ENCODE data around the gene NF2.

Gene NF2

DNA sequence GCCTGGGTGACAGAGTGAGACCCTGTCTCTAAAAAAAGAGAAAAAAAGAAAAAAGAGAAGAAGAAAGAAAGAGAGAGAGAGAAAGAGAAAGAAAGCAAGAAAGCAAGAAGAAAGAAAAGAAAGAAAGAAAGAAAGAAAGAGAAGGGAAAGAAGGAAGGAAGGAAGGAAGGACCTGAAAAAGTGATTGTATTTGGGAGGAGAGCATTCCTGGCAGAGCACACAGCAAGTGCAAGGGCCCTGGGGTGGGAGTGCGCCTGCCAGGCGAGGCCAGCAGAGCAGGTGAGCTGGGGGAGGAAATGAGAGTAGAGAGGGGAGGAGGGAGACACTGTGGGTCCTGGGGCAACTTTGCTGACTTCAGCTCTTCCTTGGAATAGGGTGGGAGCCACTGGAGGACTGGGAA, 108.7 kb downstream of the NF2 start:
- no peaks in the 10 kb centered on the region for H3K9me3 ChIP-seq (ENCODE audit: control insufficient read depth, low read length)
- no peaks in the 10 kb centered on the region for H3K36me3 ChIP-seq (ENCODE audit: control insufficient read depth, insufficient read depth, low read length)
- 90% methylated on average over 2 of the region's 2 CpGs; no CpG with 5 or more reads in 1 of the 2 experiments for WGBS, 2 experiments (ENCODE audit: insufficient coverage in 2 of 2)
- H3K4me3 ChIP-seq (ENCODE audit: extremely low read depth, insufficient read depth, low read length, poor library complexity, severe bottlenecking) = no peak overlapping the region
- H3K27ac ChIP-seq (ENCODE audit: low read depth, low read length, severe bottlenecking) = no peak overlapping the region
- no peaks in the 10 kb centered on the region for H3K4me1 ChIP-seq (ENCODE audit: control insufficient read depth, insufficient read depth, low read length, poor library complexity, severe bottlenecking)

DNA sequence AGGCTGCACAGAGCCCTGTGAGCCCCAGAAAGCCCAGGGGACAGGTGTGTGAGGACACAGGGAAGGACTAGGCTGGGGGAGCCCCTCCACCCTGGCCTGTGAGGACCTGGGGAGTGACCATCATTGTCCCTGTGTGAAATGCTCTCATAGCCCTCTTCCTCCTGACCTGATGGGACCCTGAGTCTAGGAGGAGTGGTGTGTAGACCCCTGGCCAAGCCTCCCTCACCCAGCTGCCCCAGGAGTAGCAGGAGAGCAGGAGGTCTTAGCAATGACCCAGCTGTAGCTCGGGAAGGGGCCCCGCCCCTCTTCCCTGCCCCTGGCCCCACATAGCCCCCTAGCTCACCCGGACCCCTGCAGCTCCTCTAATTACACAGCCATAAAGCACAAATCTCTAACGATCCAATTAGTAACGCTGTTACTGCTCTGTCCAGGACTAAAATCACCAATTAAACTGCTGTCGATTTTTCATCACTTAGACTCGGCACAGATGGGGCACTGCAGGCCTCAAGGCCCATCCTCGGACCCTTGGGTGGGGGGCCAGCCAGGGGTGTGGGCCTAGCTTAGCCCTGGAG, 109.8 kb downstream of the NF2 start:
- Histone ChIP-seq H3K27ac (ENCODE audit: low read depth, low read length, severe bottlenecking) (no peak overlapping the region), H3K4me1 (ENCODE audit: control insufficient read depth, insufficient read depth, low read length, poor library complexity, severe bottlenecking) (no peaks in the 10 kb centered on the region)
- 80 to 85% methylated on average over 5 to 8 of the region's 8 CpGs for WGBS, 2 experiments (ENCODE audit: insufficient coverage in 2 of 2)

DNA sequence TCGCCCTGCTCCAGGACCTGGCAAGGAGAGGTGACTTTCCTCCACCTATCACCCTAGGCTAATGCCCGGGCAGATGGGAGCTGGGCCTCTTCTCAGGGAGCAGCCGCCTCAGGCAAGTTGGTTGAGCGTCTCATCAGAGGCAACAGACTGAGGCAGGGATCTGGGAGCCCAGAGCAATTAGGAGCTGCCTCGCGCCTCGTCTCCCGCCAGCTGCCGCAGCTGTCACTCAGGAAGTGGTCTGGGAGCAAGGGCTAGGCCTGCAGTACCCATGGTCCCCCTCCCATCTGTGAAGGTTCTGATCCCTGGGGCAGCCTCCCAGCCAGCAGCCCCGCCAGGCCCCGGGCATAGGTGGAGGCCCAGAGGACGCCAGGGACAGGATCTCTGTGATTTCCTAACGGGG, 111.8 kb downstream of the NF2 start:
- Histone ChIP-seq H3K27ac (ENCODE audit: low read depth, low read length, severe bottlenecking) (no peak overlapping the region), H3K9me3 (ENCODE audit: control insufficient read depth, low read length) (no peaks in the 10 kb centered on the region), H3K36me3 (ENCODE audit: control insufficient read depth, insufficient read depth, low read length) (no peaks in the 10 kb centered on the region), H3K4me3 (ENCODE audit: extremely low read depth, insufficient read depth, low read length, poor library complexity, severe bottlenecking) (no peak overlapping the region), H3K4me1 (ENCODE audit: control insufficient read depth, insufficient read depth, low read length, poor library complexity, severe bottlenecking) (no peaks in the 10 kb centered on the region)
- 63 to 65% methylated on average over 9 to 13 of the region's 13 CpGs for WGBS, 2 experiments (ENCODE audit: insufficient coverage in 2 of 2)

More for the DNA sequence above, 109.8 kb downstream of the NF2 start:
- Histone ChIP-seq H3K9me3 (ENCODE audit: control insufficient read depth, low read length) (no peaks in the 10 kb centered on the region), H3K36me3 (ENCODE audit: control insufficient read depth, insufficient read depth, low read length) (no peaks in the 10 kb centered on the region), H3K4me3 (ENCODE audit: extremely low read depth, insufficient read depth, low read length, poor library complexity, severe bottlenecking) (no peak overlapping the region)

DNA sequence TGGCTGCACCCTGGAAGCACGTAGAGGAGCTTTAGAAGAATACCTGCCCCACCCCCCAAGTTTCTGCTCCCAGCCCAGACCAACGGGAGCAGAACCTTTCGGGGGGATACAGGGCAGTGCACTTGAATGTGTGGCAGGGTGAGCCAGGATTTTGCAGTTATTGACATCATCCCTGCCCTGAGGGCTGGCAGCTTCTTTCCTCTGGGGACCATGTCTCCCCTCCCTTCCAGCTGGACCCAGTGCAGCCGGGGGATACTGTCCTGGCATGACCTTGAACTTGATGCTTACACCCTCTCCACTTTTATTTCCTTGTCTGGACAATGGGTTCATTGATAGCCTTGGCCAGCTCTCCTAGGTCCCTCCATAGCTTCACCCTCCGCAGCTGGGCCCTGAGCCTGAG, 112.3 kb downstream of the NF2 start:
- no peaks in the 10 kb centered on the region for H3K9me3 ChIP-seq (ENCODE audit: control insufficient read depth, low read length)
- H3K4me1 ChIP-seq (ENCODE audit: control insufficient read depth, insufficient read depth, low read length, poor library complexity, severe bottlenecking) = no peaks in the 10 kb centered on the region
- no peak overlapping the region for H3K4me3 ChIP-seq (ENCODE audit: extremely low read depth, insufficient read depth, low read length, poor library complexity, severe bottlenecking)
- 75 to 80% methylated on average over 1 of the region's 5 CpGs for WGBS, 2 experiments (ENCODE audit: insufficient coverage in 2 of 2)
- no peak overlapping the region for H3K27ac ChIP-seq (ENCODE audit: low read depth, low read length, severe bottlenecking)
- no peaks in the 10 kb centered on the region for H3K36me3 ChIP-seq (ENCODE audit: control insufficient read depth, insufficient read depth, low read length)

DNA sequence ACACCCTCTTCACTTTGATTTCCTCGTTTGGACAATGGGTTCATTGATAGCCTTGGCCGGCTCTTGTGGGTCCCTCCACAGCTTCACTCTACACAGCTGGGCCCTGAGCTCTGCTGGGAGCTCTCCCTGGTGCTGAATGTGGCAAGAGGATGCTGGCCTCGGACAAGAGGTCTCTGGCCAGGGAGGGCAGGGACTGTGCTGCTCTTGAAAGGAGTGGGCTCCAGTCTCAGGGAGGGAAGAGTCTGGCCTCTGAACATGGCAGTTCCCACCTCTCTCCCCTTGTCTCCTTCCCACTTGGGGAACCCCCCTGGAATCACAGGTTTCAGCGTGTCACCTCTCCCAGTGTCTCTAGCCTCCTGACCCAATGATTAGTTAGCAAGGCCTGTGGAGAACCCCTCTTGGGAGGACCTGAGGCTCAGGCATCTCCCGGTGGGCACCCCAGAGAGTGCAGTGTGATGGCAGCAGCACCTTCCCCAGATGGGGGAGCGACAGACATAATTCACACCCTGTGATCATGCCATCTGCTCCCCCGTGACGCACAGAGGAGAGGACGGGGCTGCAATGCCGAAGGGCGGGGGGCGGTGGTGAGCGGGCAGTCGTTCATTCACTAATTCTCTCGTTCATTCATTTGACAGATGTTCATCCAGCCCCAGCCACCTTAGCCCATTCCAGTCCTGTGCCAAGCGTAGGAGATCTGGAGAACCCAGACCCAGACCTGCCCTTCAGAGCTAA, 113.5 kb downstream of the NF2 start:
- no peaks in the 10 kb centered on the region for H3K9me3 ChIP-seq (ENCODE audit: control insufficient read depth, low read length)
- H3K27ac ChIP-seq (ENCODE audit: low read depth, low read length, severe bottlenecking) = no peak overlapping the region
- no peak overlapping the region for H3K4me3 ChIP-seq (ENCODE audit: extremely low read depth, insufficient read depth, low read length, poor library complexity, severe bottlenecking)
- WGBS, 2 experiments (ENCODE audit: insufficient coverage in 2 of 2) = 73 to 76% methylated on average over 15 of the region's 16 CpGs
- H3K36me3 ChIP-seq (ENCODE audit: control insufficient read depth, insufficient read depth, low read length) = no peaks in the 10 kb centered on the region
- H3K4me1 ChIP-seq (ENCODE audit: control insufficient read depth, insufficient read depth, low read length, poor library complexity, severe bottlenecking) = no peaks in the 10 kb centered on the region

DNA sequence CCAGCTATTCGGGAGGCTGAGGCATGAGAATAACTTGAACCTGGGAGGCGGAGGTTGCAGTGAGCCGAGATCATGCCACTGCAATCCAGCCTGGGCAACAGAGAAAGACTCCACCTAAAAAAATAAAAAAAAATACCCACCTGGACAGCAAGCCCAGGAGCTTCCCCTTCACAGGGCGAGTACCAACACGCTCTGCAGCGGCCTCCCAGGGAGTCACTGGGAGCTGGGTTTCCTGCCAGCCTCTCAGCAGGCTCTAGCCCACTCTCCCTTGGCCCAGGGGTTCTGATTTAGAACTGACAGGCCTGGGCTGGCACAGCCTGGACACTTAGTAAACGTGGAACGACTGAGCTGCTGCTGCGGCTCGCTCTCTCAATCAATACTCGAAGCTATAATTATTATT, 114.4 kb downstream of the NF2 start:
- H3K36me3 ChIP-seq (ENCODE audit: control insufficient read depth, insufficient read depth, low read length) = no peaks in the 10 kb centered on the region
- H3K4me3 ChIP-seq (ENCODE audit: extremely low read depth, insufficient read depth, low read length, poor library complexity, severe bottlenecking) = no peak overlapping the region
- no peaks in the 10 kb centered on the region for H3K4me1 ChIP-seq (ENCODE audit: control insufficient read depth, insufficient read depth, low read length, poor library complexity, severe bottlenecking)
- H3K27ac ChIP-seq (ENCODE audit: low read depth, low read length, severe bottlenecking) = no peak overlapping the region
- no peaks in the 10 kb centered on the region for H3K9me3 ChIP-seq (ENCODE audit: control insufficient read depth, low read length)
- WGBS, 2 experiments (ENCODE audit: insufficient coverage in 2 of 2) = 72% methylated on average over 3 of the region's 11 CpGs; no CpG with 5 or more reads in 1 of the 2 experiments

DNA sequence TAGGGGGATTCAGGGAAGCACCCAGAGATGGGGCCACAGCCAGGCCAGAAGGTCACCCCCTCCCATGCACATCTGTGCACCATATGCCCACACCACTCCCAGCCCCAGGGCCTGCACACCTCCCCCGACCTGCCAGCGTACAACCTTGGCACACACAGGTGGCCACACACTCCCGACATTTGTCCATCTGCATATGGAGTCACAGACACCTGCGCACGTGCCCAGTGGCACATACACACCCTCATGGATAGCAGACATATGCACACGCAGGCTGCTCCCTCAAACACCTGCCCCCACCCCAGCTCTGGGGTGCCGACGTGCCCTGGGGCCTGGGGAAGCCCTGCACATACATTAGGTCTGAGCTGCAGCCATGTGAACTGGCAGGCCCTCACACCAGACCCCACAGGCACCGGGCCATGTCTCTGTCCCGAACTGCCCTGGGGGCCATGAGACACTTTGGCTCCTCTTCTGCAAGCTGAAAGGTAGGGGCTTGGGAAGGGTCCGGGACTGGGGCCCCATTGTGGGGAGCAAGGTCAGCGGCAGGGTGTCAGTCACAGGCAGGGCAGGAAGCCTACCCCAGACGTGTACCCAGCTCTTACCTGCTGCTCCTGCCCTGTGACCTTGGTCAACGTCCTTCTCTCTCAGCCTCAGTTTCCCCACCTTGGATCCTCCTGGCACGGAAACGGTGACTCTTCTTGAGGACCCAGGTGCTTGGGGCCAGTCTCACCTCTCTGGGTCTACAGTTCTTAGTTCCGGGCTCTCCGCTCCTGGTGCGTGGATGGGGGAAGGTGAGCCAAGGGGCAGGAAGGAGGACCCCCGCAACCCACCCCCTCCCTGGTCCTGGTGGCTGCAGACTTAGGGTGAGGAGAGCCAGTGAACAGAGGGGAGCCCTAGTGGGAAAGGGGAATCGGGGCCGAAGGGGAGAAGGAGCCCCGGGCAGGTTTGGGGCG, 115.8 kb downstream of the NF2 start:
- no peak overlapping the region for H3K27ac ChIP-seq (ENCODE audit: low read depth, low read length, severe bottlenecking)
- H3K4me3 ChIP-seq (ENCODE audit: extremely low read depth, insufficient read depth, low read length, poor library complexity, severe bottlenecking) = no peak overlapping the region
- no peaks in the 10 kb centered on the region for H3K36me3 ChIP-seq (ENCODE audit: control insufficient read depth, insufficient read depth, low read length)
- 72 to 85% methylated on average over 14 to 15 of the region's 24 CpGs for WGBS, 2 experiments (ENCODE audit: insufficient coverage in 2 of 2)
- H3K9me3 ChIP-seq (ENCODE audit: control insufficient read depth, low read length) = no peaks in the 10 kb centered on the region
- no peaks in the 10 kb centered on the region for H3K4me1 ChIP-seq (ENCODE audit: control insufficient read depth, insufficient read depth, low read length, poor library complexity, severe bottlenecking)

DNA sequence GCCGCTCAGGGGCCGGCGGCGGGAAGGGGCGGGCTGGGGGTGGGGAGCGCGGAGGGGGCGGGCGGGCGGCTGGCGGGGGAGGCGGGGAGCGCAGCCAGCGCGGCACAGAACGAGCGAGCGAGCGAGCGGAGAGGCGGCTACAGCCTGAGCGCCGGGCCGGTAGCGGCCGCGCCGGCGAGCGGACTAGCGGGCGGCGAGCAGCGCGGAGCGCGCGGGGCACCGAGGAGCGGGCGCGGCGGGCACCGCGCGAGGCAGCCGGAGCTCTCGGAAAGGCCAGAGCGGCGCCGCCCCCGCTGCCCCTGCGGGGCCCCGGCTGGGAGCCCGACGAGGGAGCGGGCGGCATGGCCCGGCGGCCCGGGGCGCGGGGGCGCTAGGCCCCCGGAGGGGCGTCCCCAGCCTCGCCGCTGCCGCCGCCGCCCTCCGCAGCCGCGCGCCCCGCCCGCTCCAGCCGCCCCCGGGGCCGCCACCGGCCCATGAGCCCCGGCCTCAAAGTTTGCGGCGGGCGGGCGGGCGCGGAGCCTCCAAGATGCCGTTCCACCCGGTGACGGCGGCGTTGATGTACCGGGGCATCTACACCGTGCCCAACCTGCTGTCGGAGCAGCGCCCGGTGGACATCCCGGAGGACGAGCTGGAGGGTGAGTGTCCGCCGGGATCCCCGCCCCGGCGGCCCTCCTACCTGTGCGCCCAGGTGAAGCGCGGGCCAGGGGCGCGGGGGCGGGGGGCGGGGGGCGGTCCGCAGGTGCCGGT, 116.6 kb downstream of the NF2 start, which contains the start of gene CABP7:
Gene CABP7 (plus strand): TSS at position 105 of the 747 bp plus-strand sequence. CDS start 422 bp downstream, at position 527.
- Histone ChIP-seq H3K9me3 (ENCODE audit: control insufficient read depth, low read length) (no peaks in the 10 kb centered on the region), H3K4me3 (ENCODE audit: extremely low read depth, insufficient read depth, low read length, poor library complexity, severe bottlenecking) (no peak within 1 kb of the TSS), H3K27ac (ENCODE audit: low read depth, low read length, severe bottlenecking) (no peak within 1 kb of the TSS), H3K36me3 (ENCODE audit: control insufficient read depth, insufficient read depth, low read length) (no peaks in the 10 kb centered on the region), H3K4me1 (ENCODE audit: control insufficient read depth, insufficient read depth, low read length, poor library complexity, severe bottlenecking) (no peaks in the 10 kb centered on the region)
- 1% methylated on average over 66 to 72 of the region's 115 CpGs for WGBS, 2 experiments (ENCODE audit: insufficient coverage in 2 of 2)

DNA sequence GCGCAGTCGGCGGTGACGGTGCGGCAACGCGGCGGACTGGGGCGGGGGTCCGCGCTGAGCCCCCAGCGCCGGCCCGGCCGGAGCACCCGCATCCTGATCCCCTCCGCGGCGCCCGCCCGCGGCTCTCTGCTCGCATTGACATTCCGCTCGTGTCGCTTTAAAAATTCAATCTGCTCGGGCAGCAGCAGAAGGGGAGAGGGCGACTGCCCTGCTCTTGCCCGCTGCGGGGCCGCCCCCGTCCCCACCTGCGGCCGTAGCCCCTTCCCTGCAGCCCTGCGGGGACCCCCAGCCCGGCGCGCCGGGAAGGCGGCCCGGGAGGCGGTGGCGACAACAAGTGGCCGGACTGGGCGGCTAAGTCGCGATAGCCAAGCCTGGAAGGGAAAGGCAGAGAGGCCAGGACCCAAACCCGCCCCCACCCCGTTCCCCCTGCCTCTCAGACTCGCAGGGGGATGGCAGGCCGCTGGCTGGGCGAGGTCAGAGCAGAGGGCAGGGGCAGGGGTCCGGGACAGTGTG, 117.4 kb downstream of the NF2 start:
- no peaks in the 10 kb centered on the region for H3K9me3 ChIP-seq (ENCODE audit: control insufficient read depth, low read length)
- no peak overlapping the region for H3K4me3 ChIP-seq (ENCODE audit: extremely low read depth, insufficient read depth, low read length, poor library complexity, severe bottlenecking)
- no peaks in the 10 kb centered on the region for H3K36me3 ChIP-seq (ENCODE audit: control insufficient read depth, insufficient read depth, low read length)
- 3 to 4% methylated on average over 38 to 51 of the region's 53 CpGs for WGBS, 2 experiments (ENCODE audit: insufficient coverage in 2 of 2)
- no peak overlapping the region for H3K27ac ChIP-seq (ENCODE audit: low read depth, low read length, severe bottlenecking)
- H3K4me1 ChIP-seq (ENCODE audit: control insufficient read depth, insufficient read depth, low read length, poor library complexity, severe bottlenecking) = no peaks in the 10 kb centered on the region

DNA sequence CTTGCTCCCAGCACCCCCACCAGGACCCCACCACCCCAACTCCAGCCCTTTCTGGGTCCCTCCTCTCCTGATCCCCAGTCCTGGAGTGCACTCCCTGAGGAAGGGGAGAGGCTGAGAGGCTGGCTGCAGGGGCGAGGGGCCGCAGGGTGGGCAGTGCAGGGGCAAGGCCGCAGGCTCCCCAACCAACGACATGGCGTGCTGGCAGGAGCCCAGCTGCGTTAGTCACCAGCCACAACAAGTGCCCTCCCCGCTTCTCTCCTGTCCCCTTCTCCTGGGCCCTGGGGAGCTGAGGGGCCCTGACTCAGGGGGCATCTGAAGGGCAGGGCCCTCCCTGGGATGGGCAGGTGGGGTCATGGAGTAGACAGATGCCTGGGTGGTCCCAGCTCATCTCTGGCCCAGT, 118.7 kb downstream of the NF2 start:
- 87% methylated on average over 4 of the region's 7 CpGs; no CpG with 5 or more reads in 1 of the 2 experiments for WGBS, 2 experiments (ENCODE audit: insufficient coverage in 2 of 2)
- Histone ChIP-seq H3K27ac (ENCODE audit: low read depth, low read length, severe bottlenecking) (no peak overlapping the region), H3K4me3 (ENCODE audit: extremely low read depth, insufficient read depth, low read length, poor library complexity, severe bottlenecking) (no peak overlapping the region), H3K4me1 (ENCODE audit: control insufficient read depth, insufficient read depth, low read length, poor library complexity, severe bottlenecking) (no peaks in the 10 kb centered on the region), H3K36me3 (ENCODE audit: control insufficient read depth, insufficient read depth, low read length) (no peaks in the 10 kb centered on the region), H3K9me3 (ENCODE audit: control insufficient read depth, low read length) (no peaks in the 10 kb centered on the region)

All from mesodermal cell (in vitro differentiated cells).